HEK293T (cell line): ENCODE measurements around the gene POLR1A.

ENCODE experiments used
- CTCF ChIA-PET: fragments of 350-600 bp; formaldehyde crosslinking; extraction: SDS; loops from one replicate; lab custom pipeline; 2021; ENCODE audit warnings: antibody characterized with exemption, inconsistent platforms; lab: Yijun Ruan, JAX
- POLR2A ChIA-PET: fragments of 350-600 bp; formaldehyde crosslinking; extraction: SDS; loops from one replicate; lab custom pipeline; 2020; ENCODE audit warnings: antibody characterized with exemption, inconsistent platforms; lab: Yijun Ruan, JAX
- DNase-seq: peaks from one replicate; pipeline ENCODE4 v3.0.0; 2012; ENCODE audit warnings: mixed read lengths; ENCODE audit errors: extremely low spot score
- ARNT ChIP-seq: fragments of 450-650 bp; IDR thresholded peaks from 2 replicates; pipeline ENCODE4 v1.6.1; 2017; ENCODE audit warnings: mild to moderate bottlenecking
- BHLHE40 ChIP-seq: fragments of 450-650 bp; IDR thresholded peaks from 2 replicates; pipeline ENCODE4 v1.6.1; 2016; ENCODE audit warnings: mild to moderate bottlenecking, moderate library complexity, borderline replicate concordance
- CTBP1 ChIP-seq: fragments of 450-650 bp; IDR thresholded peaks from 2 replicates; pipeline ENCODE4 v1.6.1; 2016; ENCODE audit warnings: borderline replicate concordance
- ELF4 ChIP-seq: fragments of 450-650 bp; IDR thresholded peaks from 2 replicates; pipeline ENCODE4 v1.6.1; 2017; ENCODE audit warnings: antibody characterized with exemption
- FOXA1 ChIP-seq: fragments of 450-650 bp; IDR thresholded peaks from 2 replicates; pipeline ENCODE4 v1.6.1; 2016; ENCODE audit warnings: mild to moderate bottlenecking
- FOXK2 ChIP-seq: fragments of 450-650 bp; IDR thresholded peaks from 2 replicates; pipeline ENCODE4 v1.6.1; 2016; ENCODE audit warnings: mild to moderate bottlenecking
- FOXM1 ChIP-seq: fragments of 450-650 bp; IDR thresholded peaks from 2 replicates; pipeline ENCODE4 v1.6.1; 2017; ENCODE audit warnings: mild to moderate bottlenecking, borderline replicate concordance
- HDGF ChIP-seq: fragments of 450-650 bp; IDR thresholded peaks from 2 replicates; pipeline ENCODE4 v1.6.1; 2017; ENCODE audit warnings: antibody characterized with exemption, borderline replicate concordance
- L3MBTL2 ChIP-seq: fragments of 450-650 bp; conservative IDR thresholded peaks from 2 replicates; pipeline ENCODE4 v1.6.1; 2016; ENCODE audit warnings: mild to moderate bottlenecking
- LEF1 ChIP-seq: fragments of 450-650 bp; IDR thresholded peaks from 2 replicates; pipeline ENCODE4 v1.6.1; 2017; ENCODE audit warnings: mild to moderate bottlenecking, borderline replicate concordance
- NFRKB ChIP-seq: fragments of 450-650 bp; IDR thresholded peaks from 2 replicates; pipeline ENCODE4 v1.6.1; 2016; ENCODE audit warnings: mild to moderate bottlenecking, moderate library complexity
- PKNOX1 ChIP-seq: fragments of 450-650 bp; IDR thresholded peaks from 2 replicates; pipeline ENCODE4 v1.6.1; 2016
- SP1 ChIP-seq: fragments of 450-650 bp; IDR thresholded peaks from 2 replicates; pipeline ENCODE4 v1.6.1; 2017
- SUZ12 ChIP-seq: fragments of 450-650 bp; IDR thresholded peaks from 2 replicates; pipeline ENCODE4 v1.6.1; 2016; ENCODE audit warnings: mild to moderate bottlenecking
- TARDBP ChIP-seq: fragments of 450-650 bp; IDR thresholded peaks from 2 replicates; pipeline ENCODE4 v1.6.1; 2016
- ZNF384 ChIP-seq: fragments of 450-650 bp; IDR thresholded peaks from 2 replicates; pipeline ENCODE4 v1.6.1; 2016

Gene POLR1A

GRCh38 chr2:86105969-86106945, 571 bp upstream of the POLR1A start, which contains the start of gene PTCD3:
Gene PTCD3 (plus strand): TSS chr2:86106235. CDS start chr2:86106248, 13 bp downstream.
- POLR2A ChIA-PET = interaction anchor here (0.5 to 1.9 kb wide), 11 partner anchors 10 to 297 kb away, joined by 3 to 10 read pairs (median 3); partner anchors contain the start of gene IMMT

GRCh38 chr2:86102157-86102556, 3.5 kb downstream of the POLR1A start:
- ChIA-PET POLR2A (no interaction called here), CTCF (no interaction called here)
- TF ChIP-seq SP1 = no peak
- DNase-seq = no peak

More at GRCh38 chr2:86105969-86106945, 571 bp upstream of the POLR1A start, which contains the start of gene PTCD3:
- CTCF ChIA-PET = no interaction called here
- no peak for TF ChIP-seq ARNT
- TF ChIP-seq TARDBP = no peak
- TF ChIP-seq FOXK2 = no peak
- TF ChIP-seq FOXM1 = peak; percentile 58; the same call in 1 of the 2 replicates
- no peak for TF ChIP-seq SP1
- TF ChIP-seq LEF1 = no peak; the same call in 1 of the 2 replicates
- TF ChIP-seq SUZ12 = no peak
- 0 out of 2 replicates have a peak, but pooled peaks have one; percentile 14 for TF ChIP-seq L3MBTL2
- peak; percentile 83 for TF ChIP-seq BHLHE40
- no peak for TF ChIP-seq HDGF
- TF ChIP-seq CTBP1 = no peak
- TF ChIP-seq NFRKB = peak; percentile 35
- DNase-seq = peak; percentile 90

- ChIA-PET CTCF (interaction anchor here (0.6 kb wide), 1 partner anchor 123 kb away, joined by 3 read pairs; no protein-coding TSS in a partner anchor), POLR2A (no interaction called here)
- no peak for DNase-seq
- TF ChIP-seq CTBP1 (no peak), BHLHE40 (no peak), L3MBTL2 (no peak), FOXM1 (no peak), SP1 (no peak), ELF4 (no peak), ZNF384 (no peak), PKNOX1 (no peak), FOXK2 (no peak), LEF1 (no peak), TARDBP (no peak), FOXA1 (no peak), SUZ12 (no peak), HDGF (no peak), ARNT (no peak), NFRKB (no peak)
Observed at GRCh38 chr2:86097913-86098312, 7.8 kb downstream of the POLR1A start.

- ChIA-PET POLR2A (no interaction called here), CTCF (no interaction called here)
- TF ChIP-seq LEF1 (no peak), FOXM1 (no peak), FOXK2 (no peak), ZNF384 (no peak), CTBP1 (no peak), HDGF (no peak), PKNOX1 (no peak), ELF4 (no peak), SP1 (no peak), BHLHE40 (no peak), ARNT (no peak), SUZ12 (no peak), FOXA1 (no peak), NFRKB (no peak), TARDBP (no peak), L3MBTL2 (no peak)
- DNase-seq = no peak
Observed at GRCh38 chr2:86097114-86097896, 8.4 kb downstream of the POLR1A start.

GRCh38 chr2:86094229-86094628, 11.5 kb downstream of the POLR1A start:
- ChIA-PET CTCF (no interaction called here), POLR2A (interaction anchor here (1.2 kb wide), 1 partner anchor 11 kb away, joined by 3 read pairs; the partner anchor contains the start of genes POLR1A and PTCD3)
- no peak for DNase-seq
- no peak for TF ChIP-seq CTBP1
- TF ChIP-seq NFRKB = no peak
- TF ChIP-seq PKNOX1 = no peak
- no peak for TF ChIP-seq TARDBP
- TF ChIP-seq FOXA1 = no peak
- TF ChIP-seq ELF4 = no peak
- no peak for TF ChIP-seq FOXM1
- TF ChIP-seq BHLHE40 = no peak
- no peak for TF ChIP-seq HDGF
- no peak for TF ChIP-seq ZNF384
- no peak for TF ChIP-seq FOXK2
- no peak for TF ChIP-seq L3MBTL2
- no peak for TF ChIP-seq LEF1
- TF ChIP-seq SP1 = no peak
- TF ChIP-seq SUZ12 = no peak
